Measurements from ENCODE around the gene SCN3B. TPM values are rescaled to one million over a fixed set of nuclear protein-coding genes. Genes with fewer than 3 reads are reported as not detected.
"Not testable (repeated sequence)": the region's sequence is repeated elsewhere in the genome, so short reads cannot be mapped to it uniquely, and the experiment has no call there.

Gene SCN3B, protein sequence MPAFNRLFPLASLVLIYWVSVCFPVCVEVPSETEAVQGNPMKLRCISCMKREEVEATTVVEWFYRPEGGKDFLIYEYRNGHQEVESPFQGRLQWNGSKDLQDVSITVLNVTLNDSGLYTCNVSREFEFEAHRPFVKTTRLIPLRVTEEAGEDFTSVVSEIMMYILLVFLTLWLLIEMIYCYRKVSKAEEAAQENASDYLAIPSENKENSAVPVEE
- total RNA-seq (2014; rRNA removed; shearing (Covaris generic)), result 0.03 and 0.06 TPM in 2 replicates
- polyA plus RNA-seq (2015; cell fraction: cytosol; rRNA removed), result 0.01 TPM in 2 replicates
- 0.02 and 0.06 TPM in 2 replicates for polyA plus RNA-seq (2015; cell fraction: nucleus; rRNA removed)

GRCh38 chr11:123654566-123655081 lies at the start of gene SCN3B:
TSS of gene SCN3B (minus strand) at chr11:123654624. CDS start at chr11:123653801, 823 bp downstream.
- DNase-seq (ENCODE audit: low read depth), result peak; percentile 44

DNA sequence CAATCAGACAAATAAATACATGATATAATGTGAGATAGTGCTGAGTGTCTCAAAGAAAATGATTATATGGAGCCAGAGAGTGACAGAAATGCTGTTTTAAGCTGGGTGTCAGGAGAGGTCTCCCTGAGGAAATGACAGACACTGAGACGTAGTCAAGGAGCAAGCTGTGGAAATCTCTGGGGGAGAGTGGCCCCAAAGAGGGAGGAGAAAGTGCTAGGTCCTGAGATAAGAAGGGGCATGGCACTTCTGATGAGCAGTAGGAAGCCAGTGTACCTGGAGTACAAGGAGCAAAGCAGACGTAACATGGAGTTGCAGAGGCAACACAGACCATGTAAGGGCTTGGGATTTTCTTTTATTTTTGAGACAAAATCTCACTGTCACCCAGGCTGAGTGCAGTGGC lies 48.3 kb upstream of the SCN3B start:
- no peak for DNase-seq (ENCODE audit: low read depth)

DNA sequence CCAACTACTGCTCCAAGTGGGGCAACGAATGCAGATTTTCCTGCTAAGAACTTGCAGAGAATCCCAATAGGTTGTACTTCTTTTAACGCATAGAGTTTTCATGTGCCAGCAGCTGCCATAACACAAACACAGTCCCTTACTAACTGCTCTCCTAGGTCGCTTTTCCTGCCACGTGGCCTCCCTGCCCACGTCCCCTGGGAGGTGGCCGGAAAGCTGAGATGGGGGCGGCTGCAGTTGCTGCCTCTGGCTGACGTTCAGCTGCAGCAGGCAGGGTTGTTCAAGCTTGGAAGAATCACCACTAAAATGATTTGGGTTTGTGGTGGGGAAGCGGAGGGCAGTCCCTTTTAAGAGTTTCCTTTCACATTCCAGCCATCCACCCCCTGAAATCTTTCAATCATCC lies 47.7 kb upstream of the SCN3B start:
- no peak for DNase-seq (ENCODE audit: low read depth)

DNA sequence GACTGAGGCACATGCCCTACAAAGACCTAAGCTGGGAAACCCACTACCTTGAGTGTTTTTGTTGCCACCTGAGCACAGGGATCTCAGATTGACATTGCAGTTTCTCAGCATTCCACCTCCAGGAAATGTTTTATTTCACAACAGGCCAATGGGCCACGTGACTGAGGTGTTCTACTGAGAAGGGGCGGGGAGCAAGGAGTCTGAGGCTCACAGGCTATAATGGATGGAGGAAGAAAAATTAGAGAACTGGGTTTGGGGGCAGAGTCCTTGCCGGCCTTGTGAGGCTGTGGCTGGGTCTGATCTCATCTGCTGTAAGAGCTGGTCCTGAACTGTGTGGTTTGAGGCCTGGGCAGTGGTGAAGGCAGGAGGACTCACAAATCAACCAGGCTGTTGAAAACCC lies 46.3 kb upstream of the SCN3B start:
- no peak for DNase-seq (ENCODE audit: low read depth)

- no peak for DNase-seq (ENCODE audit: low read depth)
These were observed 44.2 kb upstream of the SCN3B start for GRCh38 chr11:123698546-123699127.

GRCh38 chr11:123696183-123696582 lies 41.8 kb upstream of the SCN3B start:
- DNase-seq (ENCODE audit: low read depth), result no peak

DNA sequence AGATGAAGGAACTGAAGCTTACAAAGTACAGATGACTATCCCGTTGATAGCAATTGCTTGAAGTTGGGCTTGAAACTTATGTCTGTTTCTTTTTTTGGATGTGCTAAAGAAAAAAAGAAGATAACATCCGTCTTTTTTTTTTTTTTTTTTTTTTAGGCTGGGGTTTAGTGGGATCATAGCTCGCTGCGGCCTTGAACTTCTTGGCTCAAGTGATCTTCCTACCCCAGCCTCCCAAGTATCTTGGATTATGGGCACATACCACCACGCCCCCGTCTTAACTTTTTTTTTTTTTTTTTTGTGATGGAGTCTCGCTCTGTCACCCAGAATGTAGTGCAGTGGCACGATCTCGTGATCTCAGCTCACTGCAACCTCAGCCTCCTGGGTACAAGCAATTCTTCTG lies 40.8 kb upstream of the SCN3B start:
- DNase-seq (ENCODE audit: low read depth), result no peak

- no peak for DNase-seq (ENCODE audit: low read depth)
These were observed 40.1 kb upstream of the SCN3B start for GRCh38 chr11:123694551-123694950.

DNA sequence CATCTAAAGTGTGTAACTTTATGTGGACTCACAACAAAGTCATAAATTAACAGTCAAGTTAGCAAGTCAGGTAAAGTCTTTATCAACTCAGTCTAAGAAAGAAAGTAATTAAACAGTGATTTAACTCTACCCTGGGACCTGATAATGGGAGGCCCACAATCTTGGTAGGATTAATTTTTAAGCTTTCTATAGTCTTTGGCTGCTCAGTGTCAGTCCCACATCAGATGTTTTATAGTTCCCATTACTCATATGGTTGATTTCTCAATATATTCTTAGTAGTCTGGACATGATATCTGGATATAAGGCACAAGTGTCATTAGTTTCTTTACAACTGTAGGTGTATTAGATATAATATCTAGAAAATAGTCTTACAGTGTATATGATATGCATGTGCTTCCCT lies 38.5 kb upstream of the SCN3B start:
- DNase-seq (ENCODE audit: low read depth), result no peak

GRCh38 chr11:123690485-123690884 lies 36.1 kb upstream of the SCN3B start:
- peak; percentile 68 for DNase-seq (ENCODE audit: low read depth)

- DNase-seq (ENCODE audit: low read depth), result no peak
These were observed 30.2 kb upstream of the SCN3B start for GRCh38 chr11:123684601-123685000.

DNA sequence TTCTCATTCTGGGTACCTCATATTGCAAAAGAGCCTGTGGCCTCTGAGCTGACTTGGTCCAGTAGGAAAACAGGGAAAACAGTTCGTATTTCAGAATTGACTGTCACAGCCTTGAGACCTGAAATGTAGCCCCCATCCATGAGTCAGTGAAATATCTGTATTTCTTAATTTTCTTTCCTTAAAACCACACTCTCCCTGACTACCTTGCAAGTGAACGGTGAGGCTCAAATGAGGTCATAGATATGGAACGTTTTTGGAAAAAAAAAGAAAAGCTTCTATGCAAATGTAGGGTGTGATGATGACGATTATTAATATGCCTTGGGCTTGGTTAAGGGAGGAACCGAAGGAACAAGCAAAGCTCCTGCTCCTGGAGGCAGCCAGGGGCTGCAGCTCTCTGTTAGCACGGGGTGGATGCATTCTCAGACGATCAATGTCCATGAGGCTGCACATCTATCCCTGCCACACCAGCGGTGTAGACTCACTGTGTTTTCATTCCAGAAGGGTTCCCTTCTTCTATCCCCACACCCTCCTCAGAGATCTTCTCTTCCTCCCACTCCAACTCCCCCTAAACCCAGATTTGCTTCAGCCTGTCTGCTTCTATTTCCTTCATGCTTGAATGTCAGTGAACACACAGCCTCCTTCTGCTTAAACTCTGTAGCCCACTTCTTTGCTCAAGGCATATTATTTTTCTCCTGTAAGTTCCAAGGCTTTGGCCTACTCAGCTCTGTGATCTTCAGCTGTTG lies 29.2 kb upstream of the SCN3B start:
- no peak for DNase-seq (ENCODE audit: low read depth)

DNA sequence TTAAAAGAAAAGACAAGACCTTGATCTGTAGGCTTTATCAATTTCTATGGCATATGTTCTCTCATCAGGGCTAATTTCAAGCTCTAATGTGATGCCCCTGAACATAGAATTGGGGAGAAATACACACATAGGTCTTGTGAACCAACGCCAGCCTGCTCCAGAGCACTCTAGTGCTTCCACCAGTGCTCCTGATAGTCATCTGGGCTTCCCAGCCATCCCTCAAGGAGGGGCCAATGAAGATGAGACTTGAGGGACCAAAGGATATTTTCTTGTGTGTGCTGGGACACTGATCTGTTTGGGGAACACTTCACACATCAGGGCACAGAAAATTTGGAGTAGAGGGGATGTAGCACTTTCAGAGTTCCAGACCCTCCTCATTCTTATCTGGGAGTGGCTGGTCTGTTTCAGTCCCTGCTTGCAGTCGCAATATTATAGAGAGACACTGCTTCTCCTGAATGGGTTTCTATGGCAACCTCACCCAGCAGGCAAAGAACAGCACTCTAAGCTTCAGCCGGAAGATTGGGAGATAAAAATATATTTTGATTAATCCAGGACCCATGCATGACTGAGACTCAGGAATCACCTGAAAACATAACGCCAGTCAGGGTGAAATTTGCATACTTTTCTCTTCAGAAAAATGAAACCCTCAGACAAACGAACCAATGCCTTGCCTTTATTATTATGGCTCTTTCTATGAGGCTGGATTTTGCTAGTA lies 28.4 kb upstream of the SCN3B start:
- no peak for DNase-seq (ENCODE audit: low read depth)

- no peak for DNase-seq (ENCODE audit: low read depth)
These were observed 26.6 kb upstream of the SCN3B start for GRCh38 chr11:123681030-123681429.

- no peak for DNase-seq (ENCODE audit: low read depth)
These were observed 23.8 kb upstream of the SCN3B start for GRCh38 chr11:123678246-123678645.

GRCh38 chr11:123677510-123677909 lies 23.1 kb upstream of the SCN3B start:
- no peak for DNase-seq (ENCODE audit: low read depth)

GRCh38 chr11:123674297-123674696 lies 19.9 kb upstream of the SCN3B start:
- no peak for DNase-seq (ENCODE audit: low read depth)

DNA sequence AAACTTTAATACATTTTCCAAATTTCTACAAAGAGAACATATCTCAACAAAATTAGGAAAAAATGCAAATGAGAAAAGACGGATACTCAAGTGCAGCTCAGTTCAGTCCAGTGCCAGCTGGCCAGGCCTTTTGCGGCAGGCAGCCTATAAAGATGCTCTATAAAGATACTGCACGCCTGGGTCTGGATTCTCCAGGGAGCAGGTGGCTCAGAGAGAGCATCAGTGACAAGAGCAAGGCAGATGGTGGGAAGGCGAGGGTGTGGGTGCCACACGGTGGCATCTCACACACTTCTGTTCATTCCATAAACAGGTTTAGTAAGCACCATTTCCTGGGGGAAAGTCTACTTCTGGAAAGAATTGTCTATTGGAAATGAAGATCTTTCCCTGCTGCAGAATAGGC lies 18.1 kb upstream of the SCN3B start:
- no peak for DNase-seq (ENCODE audit: low read depth)

DNA sequence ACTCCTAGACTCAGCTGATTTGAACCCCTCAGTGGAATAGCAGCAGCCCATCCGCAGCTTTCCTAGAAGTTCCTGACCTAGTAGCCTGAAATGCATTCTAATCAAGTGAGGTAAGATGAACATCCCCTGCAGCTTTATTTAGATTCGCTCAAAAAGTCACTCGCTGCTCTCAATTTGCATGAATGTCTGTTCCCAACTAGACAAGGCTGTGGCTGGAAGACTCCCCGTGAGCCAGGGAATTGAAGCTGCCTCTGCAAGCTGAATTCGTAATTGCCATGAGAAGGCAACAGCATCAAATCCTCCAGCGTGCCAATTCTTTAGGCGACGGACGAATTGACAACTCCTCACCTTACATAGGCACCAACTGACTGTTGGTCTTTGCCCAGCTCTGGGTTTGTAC lies 17.1 kb upstream of the SCN3B start:
- DNase-seq (ENCODE audit: low read depth), result no peak

DNA sequence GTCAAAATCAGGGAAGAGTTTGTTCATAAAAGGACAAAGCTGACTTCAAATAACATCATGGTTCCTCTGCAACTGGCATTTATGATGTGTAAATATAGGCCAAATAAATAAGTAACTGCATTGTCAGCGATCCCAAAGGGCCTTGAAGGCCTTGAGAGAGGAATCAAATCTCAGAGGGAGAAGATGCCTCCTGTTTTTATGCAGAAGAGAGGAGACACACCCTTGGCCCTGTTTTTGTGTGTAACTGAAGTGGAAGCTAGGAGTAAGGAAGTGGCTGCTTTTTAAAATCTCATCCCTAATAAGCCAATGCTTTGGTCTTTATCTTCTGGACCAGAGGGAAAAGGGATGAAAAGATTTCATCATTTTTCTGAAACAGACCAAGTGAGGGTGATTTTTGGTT lies 15.7 kb upstream of the SCN3B start:
- no peak for DNase-seq (ENCODE audit: low read depth)

GRCh38 chr11:123665306-123665705 lies 10.9 kb upstream of the SCN3B start:
- DNase-seq (ENCODE audit: low read depth), result no peak

GRCh38 chr11:123659965-123660364 lies 5.5 kb upstream of the SCN3B start:
- DNase-seq (ENCODE audit: low read depth), result not testable (repeated sequence)
